ENCODE results near the gene KLRF2. TPM values are rescaled to one million over a fixed set of nuclear protein-coding genes. Genes with fewer than 3 reads are reported as not detected.

The KLRF2 gene
- polyA plus RNA-seq, 1 of the 3 experiments (the other 2 are of a cell fraction): not detected

- Histone ChIP-seq H3K9ac (no peak overlapping the region), H3K9me2 (no peaks in the 10 kb centered on the region), H3K79me2 (ENCODE audit: insufficient read depth) (no peaks in the 10 kb centered on the region), H3K4me1 (ENCODE audit: control insufficient read depth in 1 of 2, insufficient read depth in 2 of 2, low read depth in 1 of 2, low read length in 1 of 2) (no peaks in the 10 kb centered on the region), H3K4me2 (no peak overlapping the region), H3F3A (replicated peaks; ENCODE audit: insufficient read depth) (no peaks in the 10 kb centered on the region), H4K20me1 (ENCODE audit: insufficient read depth) (no peaks in the 10 kb centered on the region), H3K4me3 (ENCODE audit: low read depth in 2 of 2, low read length in 1 of 2) (no peak overlapping the region), H3K9me3 (no peaks in the 10 kb centered on the region), H3K27ac (ENCODE audit: low read depth in 2 of 2, low read length in 1 of 2) (no peak overlapping the region), H3K27me3 (ENCODE audit: insufficient read depth) (peaks cover 10% of the 10 kb centered on the region; the same call in 1 of the 2 replicates), H3K36me3 (replicated peaks in 1 of 2; ENCODE audit: control insufficient read depth in 1 of 2, insufficient read depth in 2 of 2, low read length in 1 of 2) (no peaks in the 10 kb centered on the region), H2AFZ (ENCODE audit: low read depth) (no peak overlapping the region)
- no peak for DNase-seq
- WGBS (ENCODE audit: low lambda C conversion rate): 18% methylated on average over 6 of the region's 6 CpGs
- ChIA-PET CTCF (no interaction called here), POLR2A (no interaction called here)
- no peak for TF ChIP-seq TCF12 (IDR thresholded peaks at IDR 0.05)
Observed at GRCh38 chr12:9895215-9895971, 14.1 kb downstream of the KLRF2 start.

- DNase-seq: no peak
- no peak overlapping the region for H3K4me2 ChIP-seq
- no peaks in the 10 kb centered on the region for H4K20me1 ChIP-seq (ENCODE audit: insufficient read depth)
- no peak for TF ChIP-seq USF2 (IDR thresholded peaks at IDR 0.05; ENCODE audit: borderline replicate concordance, low read depth, low read length)
- TF ChIP-seq POLR2AphosphoS5 (IDR thresholded peaks at IDR 0.05; ENCODE audit: low read depth, low read length): no peak
- no peak for TF ChIP-seq EP300 (IDR thresholded peaks at IDR 0.05; ENCODE audit: borderline replicate concordance in 1 of 2, low read depth in 1 of 2, low read length in 1 of 2)
- no peak for TF ChIP-seq ELF1 (IDR thresholded peaks at IDR 0.05)
- no peak for TF ChIP-seq PBX3 (IDR thresholded peaks at IDR 0.05)
- H3K36me3 ChIP-seq (replicated peaks in 1 of 2; ENCODE audit: control insufficient read depth in 1 of 2, insufficient read depth in 2 of 2, low read length in 1 of 2): no peaks in the 10 kb centered on the region
- H3K9ac ChIP-seq: no peak overlapping the region
- no peaks in the 10 kb centered on the region for H3K9me2 ChIP-seq
- H3F3A ChIP-seq (replicated peaks; ENCODE audit: insufficient read depth): no peaks in the 10 kb centered on the region
- no peaks in the 10 kb centered on the region for H3K9me3 ChIP-seq
- H3K27ac ChIP-seq (ENCODE audit: low read depth in 2 of 2, low read length in 1 of 2): no peak overlapping the region
- ChIA-PET POLR2A (no interaction called here), CTCF (no interaction called here)
- no peaks in the 10 kb centered on the region for H3K79me2 ChIP-seq (ENCODE audit: insufficient read depth)
- no peaks in the 10 kb centered on the region for H3K4me1 ChIP-seq (ENCODE audit: control insufficient read depth in 1 of 2, insufficient read depth in 2 of 2, low read depth in 1 of 2, low read length in 1 of 2)
- H2AFZ ChIP-seq (ENCODE audit: low read depth): no peak overlapping the region
- H3K27me3 ChIP-seq (ENCODE audit: insufficient read depth): peaks cover 10% of the 10 kb centered on the region; the same call in 1 of the 2 replicates
- 6% methylated on average over 6 of the region's 6 CpGs for WGBS (ENCODE audit: low lambda C conversion rate)
- H3K4me3 ChIP-seq (ENCODE audit: low read depth in 2 of 2, low read length in 1 of 2): no peak overlapping the region
Observed at GRCh38 chr12:9897535-9897934, 16.2 kb downstream of the KLRF2 start.

GRCh38 chr12:9899209-9899608, 17.9 kb downstream of the KLRF2 start:
- Histone ChIP-seq H3K9me2 (no peaks in the 10 kb centered on the region), H4K20me1 (ENCODE audit: insufficient read depth) (no peaks in the 10 kb centered on the region), H3K27me3 (ENCODE audit: insufficient read depth) (peaks cover 1% of the 10 kb centered on the region; the same call in 1 of the 2 replicates), H3K79me2 (ENCODE audit: insufficient read depth) (no peaks in the 10 kb centered on the region), H3K4me1 (ENCODE audit: control insufficient read depth in 1 of 2, insufficient read depth in 2 of 2, low read depth in 1 of 2, low read length in 1 of 2) (no peaks in the 10 kb centered on the region), H3K9ac (no peak overlapping the region), H3K4me3 (ENCODE audit: low read depth in 2 of 2, low read length in 1 of 2) (no peak overlapping the region), H3K4me2 (no peak overlapping the region), H3K9me3 (no peaks in the 10 kb centered on the region), H3K36me3 (replicated peaks in 1 of 2; ENCODE audit: control insufficient read depth in 1 of 2, insufficient read depth in 2 of 2, low read length in 1 of 2) (no peaks in the 10 kb centered on the region), H3K27ac (ENCODE audit: low read depth in 2 of 2, low read length in 1 of 2) (no peak overlapping the region), H3F3A (replicated peaks; ENCODE audit: insufficient read depth) (no peaks in the 10 kb centered on the region), H2AFZ (ENCODE audit: low read depth) (no peak overlapping the region)
- no peak for TF ChIP-seq SIN3A (IDR thresholded peaks at IDR 0.05; ENCODE audit: borderline replicate concordance, low read depth, low read length)
- no peak for TF ChIP-seq RXRA (IDR thresholded peaks at IDR 0.05; ENCODE audit: borderline replicate concordance, low read depth)
- TF ChIP-seq RFX5 (IDR thresholded peaks at IDR 0.05; ENCODE audit: low read length): no peak
- TF ChIP-seq IRF3 (IDR thresholded peaks at IDR 0.05; ENCODE audit: low read depth, low read length): no peak
- no peak for TF ChIP-seq RAD21 (IDR thresholded peaks at IDR 0.05; ENCODE audit: low read length)
- ChIA-PET POLR2A (no interaction called here), CTCF (no interaction called here)
- DNase-seq: no peak
- WGBS (ENCODE audit: low lambda C conversion rate): 2% methylated on average over 2 of the region's 2 CpGs

Measured in SK-N-SH (cell line).